ENCODE measurements around the gene TRPM4.

DNA sequence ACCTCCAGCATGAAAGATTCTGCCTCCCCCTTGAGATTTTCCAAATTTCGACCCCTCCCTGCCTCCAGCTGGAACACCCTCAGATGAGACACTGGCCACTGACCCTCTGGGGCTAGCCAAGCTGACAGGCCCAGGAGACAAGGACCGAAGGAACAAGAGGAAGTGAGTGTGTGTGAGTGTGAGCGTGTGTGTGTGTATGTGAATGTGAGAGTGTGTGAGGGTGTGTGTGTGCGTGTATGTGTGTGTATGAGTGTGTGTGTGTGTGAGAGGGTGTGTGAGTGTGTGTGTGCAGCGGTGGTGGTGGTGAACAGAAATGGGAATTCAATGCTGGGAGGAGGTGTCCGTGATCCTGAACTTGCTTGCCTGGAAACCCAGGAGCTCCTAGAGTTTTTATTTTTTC lies 16.2 kb upstream of the TRPM4 start:
- TF ChIP-seq, protein P1, sequence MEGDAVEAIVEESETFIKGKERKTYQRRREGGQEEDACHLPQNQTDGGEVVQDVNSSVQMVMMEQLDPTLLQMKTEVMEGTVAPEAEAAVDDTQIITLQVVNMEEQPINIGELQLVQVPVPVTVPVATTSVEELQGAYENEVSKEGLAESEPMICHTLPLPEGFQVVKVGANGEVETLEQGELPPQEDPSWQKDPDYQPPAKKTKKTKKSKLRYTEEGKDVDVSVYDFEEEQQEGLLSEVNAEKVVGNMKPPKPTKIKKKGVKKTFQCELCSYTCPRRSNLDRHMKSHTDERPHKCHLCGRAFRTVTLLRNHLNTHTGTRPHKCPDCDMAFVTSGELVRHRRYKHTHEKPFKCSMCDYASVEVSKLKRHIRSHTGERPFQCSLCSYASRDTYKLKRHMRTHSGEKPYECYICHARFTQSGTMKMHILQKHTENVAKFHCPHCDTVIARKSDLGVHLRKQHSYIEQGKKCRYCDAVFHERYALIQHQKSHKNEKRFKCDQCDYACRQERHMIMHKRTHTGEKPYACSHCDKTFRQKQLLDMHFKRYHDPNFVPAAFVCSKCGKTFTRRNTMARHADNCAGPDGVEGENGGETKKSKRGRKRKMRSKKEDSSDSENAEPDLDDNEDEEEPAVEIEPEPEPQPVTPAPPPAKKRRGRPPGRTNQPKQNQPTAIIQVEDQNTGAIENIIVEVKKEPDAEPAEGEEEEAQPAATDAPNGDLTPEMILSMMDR (IDR thresholded peaks at IDR 0.05) = no peak
- TF ChIP-seq POLR2AphosphoS5 (IDR thresholded peaks at IDR 0.05) = no peak
- no peak for TF ChIP-seq POLR2A (IDR thresholded peaks at IDR 0.05)

Measured in suprapubic skin (tissue), 4 donors.